Right lobe of liver (tissue), 6 donors: ENCODE data around the gene DENND4A. TPM values are rescaled to one million over a fixed set of nuclear protein-coding genes. Genes with fewer than 3 reads are reported as not detected.

ENCODE experiments used
- ATAC-seq, 4 donors: fragments of 200-7000 bp; cut with Tn5 transposase; one replicate each; pipeline ENCODE4 v1.9.1; 2020; ENCODE audit warnings: mild to moderate bottlenecking in 4 of 4, moderate library complexity in 4 of 4
- DNase-seq, 3 donors: peaks; one replicate each; pipeline ENCODE4 v3.0.0-alpha.2; 2020
- H3K27ac ChIP-seq, 3 donors: fragments of 200-600 bp; one replicate each; pipeline ENCODE4 v1.8.0; 2022
- H3K27me3 ChIP-seq, 2 donors: fragments of 200-600 bp; one replicate each; pipeline ENCODE4 v1.8.0; 2022
- H3K36me3 ChIP-seq, 4 donors: fragments of 200-600 bp; sonication (generic) in 1 of 4; one replicate each; pipeline versions ENCODE4 v1.5.1 to v1.8.0; 2017 to 2022; ENCODE audit warnings: control low read depth in 1 of 4
- H3K4me1 ChIP-seq, 4 donors: fragments of 200-600 bp; sonication (generic) in 1 of 4; one replicate each; pipeline versions ENCODE4 v1.5.1 to v1.8.0; 2017 to 2022; ENCODE audit warnings: control low read depth in 1 of 4
- H3K4me3 ChIP-seq, 3 donors: fragments of 200-600 bp; one replicate each; pipeline ENCODE4 v1.8.0; 2022
- H3K9me3 ChIP-seq, 4 donors: fragments of 200-600 bp; sonication (generic) in 1 of 4; one replicate each; pipeline versions ENCODE4 v1.5.1 to v1.8.0; 2017 to 2022; ENCODE audit warnings: control low read depth in 1 of 4
- CTCF ChIP-seq, 4 donors: fragments of 200-600 bp in 3 of 4; fragments of 450-650 bp in 1 of 4; IDR thresholded peaks; one replicate each; pipeline versions ENCODE4 v1.5.1 to v1.8.0; 2016 to 2022; ENCODE audit warnings: antibody characterized with exemption in 4 of 4, mild to moderate bottlenecking in 2 of 4
- POLR2A ChIP-seq: fragments of 450-650 bp; IDR thresholded peaks from one replicate; pipeline ENCODE4 v1.6.1; 2017; ENCODE audit warnings: antibody characterized with exemption, mild to moderate bottlenecking
- WGBS: methylation state at CpG from one replicate; pipeline ENCODE4 v1.1.6; 2018; ENCODE audit warnings: low coverage, low lambda C conversion rate; ENCODE audit not compliant: insufficient coverage; ENCODE audit errors: missing lambda C conversion rate; 5-methylcytosine and 5-hydroxymethylcytosine counted together
- intact Hi-C, 2 donors: fragments of 100-400 bp; cut with DNase I; formaldehyde crosslinking; loops; one replicate each; pipeline versions ENCODE4 v1.11.2 to v1.14.1; 2022
- total RNA-seq, 6 experiments: library from RNA; depleted of rRNA in 2 of 6; stranded (reverse); fragments of >200 nt in 2 of 6; fragmentation: NEBNext Ultra II Directional in 3 of 6; extraction: Animal tissue kit (Norgen Biotek cat#: 25700) in 3 of 6; gene quantifications; one replicate each; pipeline versions ENCODE4 v1.1.0 to v1.2.4, GENCODE V29; 2016 to 2023
- donor health status: DM: no; HTN: yes; CAD: no.
- donor health status: DM: no; HTN: no; CAD: no.
- donor health status: DM: no; HTN: no; CAD: no.
- donor health status: DM: no; HTN: yes; CAD: no.
- donor health status: DM: no; HTN: yes; CAD: no.

DENND4A gene
- total RNA-seq, 6 experiments from 2014 or later, result 12.7 to 32.4 (median 21.5) TPM

GRCh38 chr15:65777843-65778242 lies 14.2 kb downstream of the DENND4A start:
- intact Hi-C loops, result no loop called here
- no peaks in the 10 kb centered on the region for H3K36me3 ChIP-seq
- 77% methylated on average over 3 of the region's 6 CpGs for WGBS
- TF ChIP-seq CTCF (IDR thresholded peaks at IDR 0.05) (no peak), POLR2A (no peak)
- H3K27ac ChIP-seq, result no peak overlapping the region
- DNase-seq, result no peak
- H3K27me3 ChIP-seq, result no peaks in the 10 kb centered on the region
- no peaks in the 10 kb centered on the region for H3K9me3 ChIP-seq
- H3K4me3 ChIP-seq, result no peak overlapping the region
- no peak for ATAC-seq
- H3K4me1 ChIP-seq, result peaks cover 0 to 7% (median 0%) of the 10 kb centered on the region in 4 donors

- Histone ChIP-seq H3K9me3 (no peaks in the 10 kb centered on the region), H3K36me3 (no peaks in the 10 kb centered on the region), H3K4me1 (peaks cover 0 to 7% (median 0%) of the 10 kb centered on the region in 4 donors), H3K27ac (no peak overlapping the region), H3K4me3 (no peak overlapping the region), H3K27me3 (no peaks in the 10 kb centered on the region)
- TF ChIP-seq POLR2A (no peak), CTCF (IDR thresholded peaks at IDR 0.05) (no peak)
- intact Hi-C loops, result no loop called here
- 74% methylated on average over 4 of the region's 6 CpGs for WGBS
- DNase-seq (no peak), ATAC-seq (peak in 1 of 4 donors; percentile 47)
These were observed 15.0 kb downstream of the DENND4A start for GRCh38 chr15:65777053-65777452.

- H3K36me3 ChIP-seq, result no peaks in the 10 kb centered on the region
- TF ChIP-seq POLR2A (no peak), CTCF (IDR thresholded peaks at IDR 0.05) (no peak)
- H3K27me3 ChIP-seq, result no peaks in the 10 kb centered on the region
- no peaks in the 10 kb centered on the region for H3K9me3 ChIP-seq
- H3K4me1 ChIP-seq, result peaks cover 0 to 17% (median 5%) of the 10 kb centered on the region in 4 donors
- DNase-seq (no peak), ATAC-seq (no peak)
- no peak overlapping the region for H3K4me3 ChIP-seq
- H3K27ac ChIP-seq, result no peak overlapping the region
- intact Hi-C loops, result no loop called here
- 82% methylated on average over 3 of the region's 3 CpGs for WGBS
These were observed 18.5 kb downstream of the DENND4A start for GRCh38 chr15:65773386-65774111.

- ATAC-seq, result no peak
- TF ChIP-seq POLR2A (no peak), CTCF (IDR thresholded peaks at IDR 0.05) (no peak)
- Histone ChIP-seq H3K36me3 (no peaks in the 10 kb centered on the region), H3K9me3 (no peaks in the 10 kb centered on the region), H3K27ac (no peak overlapping the region), H3K4me3 (no peak overlapping the region), H3K4me1 (peaks cover 0 to 16% (median 5%) of the 10 kb centered on the region in 4 donors), H3K27me3 (no peaks in the 10 kb centered on the region)
- DNase-seq, result no peak
- intact Hi-C loops, result no loop called here
- 38% methylated on average over 1 of the region's 2 CpGs for WGBS
These were observed 19.2 kb downstream of the DENND4A start for GRCh38 chr15:65772930-65773329.
